Astrocyte (in vitro differentiated cells and primary cell): ENCODE data around the gene MRPL53.

ENCODE experiments used
- EZH2 ChIP-seq: IDR thresholded peaks from 2 replicates; pipeline ENCODE4 v1.6.1; 2012; ENCODE audit warnings: mild to moderate bottlenecking, low read length, inconsistent platforms; ENCODE audit not compliant: insufficient read depth
- TF ChIP-seq, protein P1 (sequence below): IDR thresholded peaks from 2 replicates; pipeline ENCODE4 v1.5.1; 2011; ENCODE audit warnings: low read depth, mild to moderate bottlenecking, inconsistent platforms, low read length, moderate library complexity; ENCODE audit not compliant: insufficient read depth

DNA sequence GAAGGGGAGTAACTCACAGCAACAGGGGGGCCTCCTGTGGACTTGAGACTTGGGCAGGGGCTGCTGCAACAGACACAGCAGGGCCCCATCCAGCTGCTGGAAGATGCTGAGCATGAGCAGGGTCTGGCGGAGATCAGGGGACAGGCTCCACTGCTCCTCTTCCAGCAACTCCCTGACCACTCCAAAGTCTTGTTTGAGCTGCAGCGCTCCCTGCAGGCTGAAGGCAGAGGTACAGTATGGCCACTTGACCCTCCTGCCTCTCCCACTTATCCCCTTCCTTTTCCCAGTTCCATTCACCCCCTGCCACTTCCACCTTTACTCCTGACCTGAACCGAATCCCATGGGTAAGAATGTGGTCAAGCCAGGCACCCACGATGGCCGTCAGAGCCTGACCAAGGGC is 2.4 kb upstream of the MRPL53 start:
- TF ChIP-seq, protein P1, sequence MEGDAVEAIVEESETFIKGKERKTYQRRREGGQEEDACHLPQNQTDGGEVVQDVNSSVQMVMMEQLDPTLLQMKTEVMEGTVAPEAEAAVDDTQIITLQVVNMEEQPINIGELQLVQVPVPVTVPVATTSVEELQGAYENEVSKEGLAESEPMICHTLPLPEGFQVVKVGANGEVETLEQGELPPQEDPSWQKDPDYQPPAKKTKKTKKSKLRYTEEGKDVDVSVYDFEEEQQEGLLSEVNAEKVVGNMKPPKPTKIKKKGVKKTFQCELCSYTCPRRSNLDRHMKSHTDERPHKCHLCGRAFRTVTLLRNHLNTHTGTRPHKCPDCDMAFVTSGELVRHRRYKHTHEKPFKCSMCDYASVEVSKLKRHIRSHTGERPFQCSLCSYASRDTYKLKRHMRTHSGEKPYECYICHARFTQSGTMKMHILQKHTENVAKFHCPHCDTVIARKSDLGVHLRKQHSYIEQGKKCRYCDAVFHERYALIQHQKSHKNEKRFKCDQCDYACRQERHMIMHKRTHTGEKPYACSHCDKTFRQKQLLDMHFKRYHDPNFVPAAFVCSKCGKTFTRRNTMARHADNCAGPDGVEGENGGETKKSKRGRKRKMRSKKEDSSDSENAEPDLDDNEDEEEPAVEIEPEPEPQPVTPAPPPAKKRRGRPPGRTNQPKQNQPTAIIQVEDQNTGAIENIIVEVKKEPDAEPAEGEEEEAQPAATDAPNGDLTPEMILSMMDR: no peak
- TF ChIP-seq EZH2: no peak
